Suppressor macrophage (primary cell): ENCODE data around the gene CD300C.
A peak's percentile ranks its signal among the peaks of the same experiment; 100 is the strongest.

Experiments used
- DNase-seq, 4 experiments: peaks; one replicate each; pipeline ENCODE4 v3.0.0-alpha.2; 2020 to 2022

CD300C gene

GRCh38 chr17:74512624-74513091 is 33.3 kb downstream of the CD300C start:
- peak; percentile 91 to 99 (median 94) for DNase-seq

- peak; percentile 49 to 67 (median 58) for DNase-seq
Measured at GRCh38 chr17:74512036-74512435, 33.9 kb downstream of the CD300C start.

GRCh38 chr17:74508156-74508555 is 37.8 kb downstream of the CD300C start:
- DNase-seq = no peak

- DNase-seq = peak in 1 of 4 experiments; percentile 47
Measured at GRCh38 chr17:74503949-74504348, 42.0 kb downstream of the CD300C start.

- DNase-seq = peak; percentile 52 to 77 (median 73)
Measured at GRCh38 chr17:74502861-74503260, 43.1 kb downstream of the CD300C start.

GRCh38 chr17:74499992-74500391 is 45.9 kb downstream of the CD300C start:
- DNase-seq = peak in 1 of 4 experiments; percentile 2

GRCh38 chr17:74497471-74497870 is 48.4 kb downstream of the CD300C start:
- DNase-seq = peak; percentile 44 to 69 (median 64)

- DNase-seq = peak; percentile 82 to 89 (median 86)
Measured at GRCh38 chr17:74493331-74493833, 52.5 kb downstream of the CD300C start.

- DNase-seq = peak; percentile 70 to 89 (median 82)
Measured at GRCh38 chr17:74491626-74492025, 54.3 kb downstream of the CD300C start.
